ENCODE data around the gene ZNF425. TPM values are rescaled to one million over a fixed set of nuclear protein-coding genes. Genes with fewer than 3 reads are reported as not detected.

The ZNF425 gene
- total RNA-seq, 1 experiment from 2014 or later: 3.3 TPM

GRCh38 chr7:149081914-149082313 lies 44.2 kb downstream of the ZNF425 start:
- no TSS peak for BruUV-seq (replicated peaks)
- intact Hi-C loops (cut with micrococcal nuclease): no loop called here
- no peak for TF ChIP-seq CTCF (IDR thresholded peaks at IDR 0.05; ENCODE audit: unreplicated experiment)
- POLR2A ChIA-PET: interaction anchor here (1.2 kb wide), 1 partner anchor 16 kb away, joined by 3 read pairs; no protein-coding TSS in a partner anchor
- Mint-ChIP-seq H3K27ac (ENCODE audit: low read depth, unreplicated experiment) (no peak overlapping the region), H3K4me3 (ENCODE audit: unreplicated experiment) (no peak overlapping the region), H3K27me3 (ENCODE audit: insufficient read depth, unreplicated experiment) (no peaks in the 10 kb centered on the region), H3K36me3 (ENCODE audit: insufficient read depth, unreplicated experiment) (peaks cover 6% of the 10 kb centered on the region), H3K4me1 (ENCODE audit: insufficient read depth, unreplicated experiment) (no peaks in the 10 kb centered on the region), H3K9me3 (ENCODE audit: unreplicated experiment) (no peaks in the 10 kb centered on the region)
- CTCF ChIA-PET: no interaction called here
- DNase-seq (ENCODE audit: unreplicated experiment): no peak

GRCh38 chr7:149077594-149077993 lies 48.5 kb downstream of the ZNF425 start:
- Mint-ChIP-seq H3K27me3 (ENCODE audit: insufficient read depth, unreplicated experiment) (no peaks in the 10 kb centered on the region), H3K27ac (ENCODE audit: low read depth, unreplicated experiment) (no peak overlapping the region), H3K4me1 (ENCODE audit: insufficient read depth, unreplicated experiment) (peaks cover 6% of the 10 kb centered on the region), H3K4me3 (ENCODE audit: unreplicated experiment) (no peak overlapping the region), H3K9me3 (ENCODE audit: unreplicated experiment) (no peaks in the 10 kb centered on the region), H3K36me3 (ENCODE audit: insufficient read depth, unreplicated experiment) (peaks cover 14% of the 10 kb centered on the region)
- ChIA-PET POLR2A (interaction anchor here (1.2 kb wide), 1 partner anchor 12 kb away, joined by 3 read pairs; no protein-coding TSS in a partner anchor), CTCF (interaction anchor here (1.0 to 1.1 kb wide), 2 partner anchors 11 to 12 kb away, joined by 3 read pairs; no protein-coding TSS in a partner anchor)
- no TSS peak for BruUV-seq (replicated peaks)
- intact Hi-C loops (cut with micrococcal nuclease): no loop called here
- DNase-seq (ENCODE audit: unreplicated experiment): no peak
- TF ChIP-seq CTCF (IDR thresholded peaks at IDR 0.05; ENCODE audit: unreplicated experiment): no peak

- BruUV-seq (replicated peaks): no TSS peak
- ChIA-PET POLR2A (interaction anchor here (0.8 to 3.8 kb wide), 3 partner anchors 10 to 21 kb away, joined by 3 to 33 read pairs (median 3); no protein-coding TSS in a partner anchor), CTCF (interaction anchor here (0.5 to 1.2 kb wide), 5 partner anchors 10 to 382 kb away, joined by 3 to 5 read pairs (median 3); no protein-coding TSS in a partner anchor)
- intact Hi-C loops (cut with micrococcal nuclease): no loop called here
- Mint-ChIP-seq H3K36me3 (ENCODE audit: insufficient read depth, unreplicated experiment) (peaks cover 24% of the 10 kb centered on the region), H3K27ac (ENCODE audit: low read depth, unreplicated experiment) (peak overlapping the region; percentile 71), H3K27me3 (ENCODE audit: insufficient read depth, unreplicated experiment) (no peaks in the 10 kb centered on the region), H3K4me1 (ENCODE audit: insufficient read depth, unreplicated experiment) (peaks cover 6% of the 10 kb centered on the region), H3K4me3 (ENCODE audit: unreplicated experiment) (no peak overlapping the region), H3K9me3 (ENCODE audit: unreplicated experiment) (no peaks in the 10 kb centered on the region)
- no peak for DNase-seq (ENCODE audit: unreplicated experiment)
- no peak for TF ChIP-seq CTCF (IDR thresholded peaks at IDR 0.05; ENCODE audit: unreplicated experiment)
Measured at GRCh38 chr7:149075286-149075685, 50.8 kb downstream of the ZNF425 start.

DNA sequence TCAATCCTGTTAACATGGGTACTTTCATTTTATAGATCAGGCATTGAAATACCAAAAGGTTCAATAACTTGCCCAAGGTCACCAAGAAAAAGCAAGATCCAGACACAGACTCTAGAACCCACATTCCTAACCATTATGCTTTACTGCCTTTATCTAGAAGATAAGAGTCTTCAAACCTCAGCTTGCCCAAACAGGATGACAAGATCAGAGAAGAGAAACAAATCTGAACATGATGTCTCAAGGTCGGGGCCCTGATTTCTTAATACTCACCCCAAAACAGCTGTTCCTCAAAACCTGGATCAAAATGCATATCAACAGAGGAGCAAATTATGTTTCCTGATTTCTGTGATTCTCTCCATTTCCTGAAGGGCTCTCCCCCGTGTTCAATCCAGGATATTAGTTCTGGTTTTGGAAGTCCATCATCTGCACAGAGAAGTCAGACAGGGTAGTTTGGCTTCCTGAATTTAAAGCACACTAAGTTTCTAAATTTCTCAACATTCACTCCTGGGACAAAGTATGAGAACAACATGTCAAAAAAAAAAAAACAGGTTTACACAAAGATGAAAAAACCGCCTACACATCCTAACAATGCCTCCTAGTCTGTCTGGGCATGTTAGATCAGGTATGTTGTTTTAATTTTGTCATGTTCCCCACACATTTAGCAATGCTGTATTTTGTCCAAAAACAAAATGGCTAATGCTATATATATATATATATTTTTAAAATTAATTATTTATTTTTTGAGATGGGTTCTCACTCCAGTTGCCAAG lies 51.8 kb downstream of the ZNF425 start:
- no peaks in the 10 kb centered on the region for H3K27me3 Mint-ChIP-seq (ENCODE audit: insufficient read depth, unreplicated experiment)
- intact Hi-C loops (cut with micrococcal nuclease): no loop called here
- POLR2A ChIA-PET: interaction anchor here (0.6 to 3.8 kb wide), 5 partner anchors 9 to 678 kb away, joined by 3 to 33 read pairs (median 3); no protein-coding TSS in a partner anchor
- H3K27ac Mint-ChIP-seq (ENCODE audit: low read depth, unreplicated experiment): peak overlapping the region; percentile 71
- peaks cover 6% of the 10 kb centered on the region for H3K4me1 Mint-ChIP-seq (ENCODE audit: insufficient read depth, unreplicated experiment)
- TF ChIP-seq CTCF (IDR thresholded peaks at IDR 0.05; ENCODE audit: unreplicated experiment): no peak
- peak; percentile 50 for DNase-seq (ENCODE audit: unreplicated experiment)
- H3K4me3 Mint-ChIP-seq (ENCODE audit: unreplicated experiment): peak overlapping the region; percentile 36
- H3K36me3 Mint-ChIP-seq (ENCODE audit: insufficient read depth, unreplicated experiment): peaks cover 32% of the 10 kb centered on the region
- BruUV-seq (replicated peaks): no TSS peak
- CTCF ChIA-PET: interaction anchor here (0.7 kb wide), 1 partner anchor 95 kb away, joined by 3 read pairs; no protein-coding TSS in a partner anchor
- H3K9me3 Mint-ChIP-seq (ENCODE audit: unreplicated experiment): no peaks in the 10 kb centered on the region
